HG02571 (cell line): ENCODE data around the gene RBMX2.

Source experiments
- ATAC-seq: cut with Tn5 transposase; IDR thresholded peaks from one replicate; pipeline ENCODE4 v1.9.1; 2021; ENCODE audit warnings: mild to moderate bottlenecking, moderate library complexity; ENCODE audit not compliant: unreplicated experiment

The RBMX2 gene

GRCh38 chrX:130444641-130445336 lies 43.0 kb downstream of the RBMX2 start:
- no peak for ATAC-seq

DNA sequence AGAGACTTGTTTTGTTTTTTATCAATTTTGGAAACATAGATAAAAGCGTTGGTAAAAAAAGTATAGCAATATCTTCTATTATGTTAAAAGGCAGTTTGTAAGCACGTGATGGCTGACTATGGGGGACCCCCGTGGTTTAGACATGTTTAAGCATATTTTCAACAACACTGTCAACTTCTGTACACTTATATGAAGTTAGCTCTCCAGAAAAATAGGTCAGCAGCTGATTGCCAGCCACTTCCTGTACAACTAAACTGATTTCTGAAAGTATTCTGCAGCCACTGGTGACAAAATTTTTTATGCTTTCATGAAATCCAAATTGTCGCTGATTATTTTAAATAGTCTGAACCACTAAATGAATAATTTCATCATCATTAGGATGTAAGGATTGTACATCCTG lies 45.2 kb downstream of the RBMX2 start:
- no peak for ATAC-seq
